Activated CD4-positive, alpha-beta T cell treated with anti-CD3 and anti-CD28 coated beads for 36 hours (primary cell): Measurements from ENCODE around the gene FAM193A. TPM values are rescaled to one million over a fixed set of nuclear protein-coding genes. Genes with fewer than 3 reads are reported as not detected.
A peak's percentile ranks its signal among the peaks of the same experiment; 100 is the strongest.

Source experiments
- ATAC-seq: fragments of 200-7000 bp; cut with Tn5 transposase; one replicate; pipeline ENCODE4 v1.10.0; 2021; ENCODE audit warnings: mild to moderate bottlenecking, moderate library complexity
- CTCF ChIA-PET: fragments of 350-600 bp; sonication (Branson Sonifier 250); formaldehyde crosslinking; loops from one replicate; lab custom pipeline; 2021; ENCODE audit warnings: antibody characterized with exemption; lab: Charles Lee
- POLR2A ChIA-PET: fragments of 350-600 bp; sonication (Branson Sonifier 250); formaldehyde crosslinking; loops from one replicate; lab custom pipeline; 2021; ENCODE audit warnings: antibody characterized with exemption, inconsistent platforms; lab: Charles Lee
- DNase-seq: peaks from one replicate; pipeline ENCODE4 v3.0.0-alpha.2; 2020
- H3K27ac Mint-ChIP-seq: one replicate; pipeline ENCODE4 v1.8.0; 2021; ENCODE audit warnings: mixed read lengths
- H3K27me3 Mint-ChIP-seq: one replicate; pipeline ENCODE4 v1.8.0; 2021; ENCODE audit warnings: mixed read lengths
- H3K36me3 Mint-ChIP-seq: one replicate; pipeline ENCODE4 v1.8.0; 2021; ENCODE audit warnings: low read depth, mixed read lengths
- H3K4me1 Mint-ChIP-seq: one replicate; pipeline ENCODE4 v1.8.0; 2021; ENCODE audit warnings: mixed read lengths
- H3K4me3 Mint-ChIP-seq: one replicate; pipeline ENCODE4 v1.8.0; 2021; ENCODE audit warnings: mild to moderate bottlenecking, moderate library complexity, mixed read lengths
- H3K9me3 Mint-ChIP-seq: one replicate; pipeline ENCODE4 v1.8.0; 2021; ENCODE audit warnings: low read depth, mixed read lengths
- intact Hi-C, 2 experiments: fragments of 100-400 bp; cut with DNase I in 1 of 2; cut with micrococcal nuclease in 1 of 2; formaldehyde crosslinking; loops; one replicate each; pipeline versions ENCODE4 v1.14.2 to v1.15.1; 2022 to 2024; cut with DNase I, micrococcal nuclease
- total RNA-seq, 2 experiments: library from RNA; stranded (reverse); gene quantifications; one replicate each; pipeline ENCODE4 v1.2.3, GENCODE V29; 2021

The FAM193A gene
- total RNA-seq, 2 experiments from 2014 or later, result 22.1 to 30.1 TPM

GRCh38 chr4:2742823-2743517 is 206.5 kb downstream of the FAM193A start:
- CTCF ChIA-PET, result interaction anchor here (0.9 kb wide), 1 partner anchor 211 kb away, joined by 3 read pairs; no protein-coding TSS in a partner anchor
- intact Hi-C loops, result no loop called here
- ATAC-seq (no peak), DNase-seq (no peak)
- POLR2A ChIA-PET, result no interaction called here
- Mint-ChIP-seq H3K4me1 (peaks cover 41% of the 10 kb centered on the region), H3K9me3 (no peaks in the 10 kb centered on the region), H3K27ac (peak overlapping the region; percentile 33), H3K27me3 (no peaks in the 10 kb centered on the region), H3K36me3 (peaks cover 63% of the 10 kb centered on the region), H3K4me3 (no peak overlapping the region)

GRCh38 chr4:2743518-2744445 is 207.3 kb downstream of the FAM193A start:
- Mint-ChIP-seq H3K4me3 (no peak overlapping the region), H3K9me3 (no peaks in the 10 kb centered on the region), H3K36me3 (peaks cover 60% of the 10 kb centered on the region), H3K27me3 (no peaks in the 10 kb centered on the region), H3K4me1 (peaks cover 46% of the 10 kb centered on the region), H3K27ac (peak overlapping the region; percentile 33)
- DNase-seq, result no peak
- intact Hi-C loops, result no loop called here
- CTCF ChIA-PET, result interaction anchor here (0.9 kb wide), 1 partner anchor 211 kb away, joined by 3 read pairs; no protein-coding TSS in a partner anchor
- ATAC-seq, result no peak
- POLR2A ChIA-PET, result no interaction called here

- Mint-ChIP-seq H3K9me3 (no peaks in the 10 kb centered on the region), H3K36me3 (peaks cover 60% of the 10 kb centered on the region), H3K4me1 (peaks cover 54% of the 10 kb centered on the region), H3K27ac (peak overlapping the region; percentile 88), H3K4me3 (no peak overlapping the region), H3K27me3 (no peaks in the 10 kb centered on the region)
- ATAC-seq (no peak), DNase-seq (no peak)
- POLR2A ChIA-PET, result no interaction called here
- intact Hi-C loops, result loop anchor here (5.0 kb wide), 3 partner anchors 32 to 502 kb away; partner anchors contain the start of genes HAUS3 (in 1 of the 2) and POLN (in 1 of the 2)
- CTCF ChIA-PET, result no interaction called here
Measured at GRCh38 chr4:2744576-2745270, 208.3 kb downstream of the FAM193A start.

- Mint-ChIP-seq H3K27ac (peak overlapping the region; percentile 88), H3K4me1 (peaks cover 58% of the 10 kb centered on the region), H3K4me3 (peak overlapping the region; percentile 33), H3K36me3 (peaks cover 57% of the 10 kb centered on the region), H3K9me3 (no peaks in the 10 kb centered on the region), H3K27me3 (no peaks in the 10 kb centered on the region)
- CTCF ChIA-PET, result interaction anchor here (0.9 kb wide), 1 partner anchor 283 kb away, joined by 3 read pairs; no protein-coding TSS in a partner anchor
- POLR2A ChIA-PET, result interaction anchor here (0.8 to 2.4 kb wide), 9 partner anchors 11 to 455 kb away, joined by 3 to 11 read pairs (median 6); partner anchors contain the start of genes GRK4, NOP14 and TNIP2
- no peak for DNase-seq
- no peak for ATAC-seq
- intact Hi-C loops, result loop anchor here (5.0 kb wide), 3 partner anchors 33 to 503 kb away; partner anchors contain the start of genes HAUS3 (in 1 of the 2) and POLN (in 1 of the 2)
Measured at GRCh38 chr4:2745516-2745915, 209.1 kb downstream of the FAM193A start.

- no peaks in the 10 kb centered on the region for H3K27me3 Mint-ChIP-seq
- ATAC-seq (peak; percentile 97), DNase-seq (peak; percentile 98)
- intact Hi-C loops, result loop anchor here (1.0 to 5.0 kb wide), 16 partner anchors 10 to 873 kb away; partner anchors contain the start of genes TNIP2 (in 2 of the 2), ADD1 (in 1 of the 2), CFAP99 (in 1 of the 2) and FAM193A (in 1 of the 2)
- no peaks in the 10 kb centered on the region for H3K9me3 Mint-ChIP-seq
- peaks cover 58% of the 10 kb centered on the region for H3K4me1 Mint-ChIP-seq
- H3K27ac Mint-ChIP-seq, result peak overlapping the region; percentile 97
- peak overlapping the region; percentile 62 for H3K4me3 Mint-ChIP-seq
- POLR2A ChIA-PET, result interaction anchor here (0.8 to 2.4 kb wide), 9 partner anchors 10 to 455 kb away, joined by 3 to 11 read pairs (median 6); partner anchors contain the start of genes GRK4, NOP14 and TNIP2
- peaks cover 53% of the 10 kb centered on the region for H3K36me3 Mint-ChIP-seq
- CTCF ChIA-PET, result interaction anchor here (0.8 to 1.3 kb wide), 3 partner anchors 190 to 284 kb away, joined by 3 to 6 read pairs (median 3); no protein-coding TSS in a partner anchor
Measured at GRCh38 chr4:2745981-2746806, 209.7 kb downstream of the FAM193A start.

GRCh38 chr4:2746891-2747695 is 210.6 kb downstream of the FAM193A start:
- DNase-seq, result peak; percentile 46
- peaks cover 65% of the 10 kb centered on the region for H3K4me1 Mint-ChIP-seq

GRCh38 chr4:2750719-2751605 is 214.5 kb downstream of the FAM193A start:
- Mint-ChIP-seq H3K36me3 (peaks cover 30% of the 10 kb centered on the region), H3K4me1 (peaks cover 65% of the 10 kb centered on the region), H3K27me3 (no peaks in the 10 kb centered on the region), H3K4me3 (no peak overlapping the region), H3K9me3 (no peaks in the 10 kb centered on the region), H3K27ac (no peak overlapping the region)
- intact Hi-C loops, result no loop called here
- ChIA-PET CTCF (interaction anchor here (0.6 to 0.7 kb wide), 2 partner anchors 282 to 361 kb away, joined by 3 read pairs; partner anchors contain the start of gene RNF4), POLR2A (interaction anchor here (0.6 kb wide), 2 partner anchors 112 to 120 kb away, joined by 3 read pairs; no protein-coding TSS in a partner anchor)
- DNase-seq (no peak), ATAC-seq (no peak)

More at GRCh38 chr4:2746891-2747695, 210.6 kb downstream of the FAM193A start:
- Mint-ChIP-seq H3K4me3 (peak overlapping the region; percentile 62), H3K36me3 (peaks cover 47% of the 10 kb centered on the region), H3K9me3 (no peaks in the 10 kb centered on the region), H3K27me3 (no peaks in the 10 kb centered on the region), H3K27ac (peak overlapping the region; percentile 97)
- intact Hi-C loops, result loop anchor here (1.0 to 5.0 kb wide), 16 partner anchors 9 to 874 kb away; partner anchors contain the start of genes TNIP2 (in 2 of the 2), ADD1 (in 1 of the 2), CFAP99 (in 1 of the 2) and FAM193A (in 1 of the 2)
- CTCF ChIA-PET, result interaction anchor here (0.8 to 1.3 kb wide), 2 partner anchors 189 to 207 kb away, joined by 3 to 6 read pairs; no protein-coding TSS in a partner anchor
- ATAC-seq, result no peak
- POLR2A ChIA-PET, result interaction anchor here (0.8 to 2.4 kb wide), 7 partner anchors 9 to 189 kb away, joined by 3 to 11 read pairs (median 6); partner anchors contain the start of genes SH3BP2 and TNIP2

- Mint-ChIP-seq H3K4me1 (peaks cover 45% of the 10 kb centered on the region), H3K4me3 (no peak overlapping the region), H3K9me3 (no peaks in the 10 kb centered on the region), H3K27me3 (no peaks in the 10 kb centered on the region), H3K36me3 (peaks cover 14% of the 10 kb centered on the region), H3K27ac (no peak overlapping the region)
- ChIA-PET CTCF (no interaction called here), POLR2A (no interaction called here)
- DNase-seq (no peak), ATAC-seq (no peak)
- intact Hi-C loops, result no loop called here
Measured at GRCh38 chr4:2753436-2753835, 217.0 kb downstream of the FAM193A start.
